Stimulated activated CD8-positive, alpha-beta memory T cell treated with anti-CD3 and anti-CD28 coated beads, Interleukin-12 subunit alpha, Interleukin-12 subunit beta, amount 100 ng/mL, for 4 hours (primary cell): ENCODE results near the gene ZFHX3.

Source experiments
- DNase-seq: peaks from one replicate; pipeline ENCODE4 v3.0.0-alpha.2; 2020; ENCODE audit warnings: low read depth

ZFHX3 gene

DNA sequence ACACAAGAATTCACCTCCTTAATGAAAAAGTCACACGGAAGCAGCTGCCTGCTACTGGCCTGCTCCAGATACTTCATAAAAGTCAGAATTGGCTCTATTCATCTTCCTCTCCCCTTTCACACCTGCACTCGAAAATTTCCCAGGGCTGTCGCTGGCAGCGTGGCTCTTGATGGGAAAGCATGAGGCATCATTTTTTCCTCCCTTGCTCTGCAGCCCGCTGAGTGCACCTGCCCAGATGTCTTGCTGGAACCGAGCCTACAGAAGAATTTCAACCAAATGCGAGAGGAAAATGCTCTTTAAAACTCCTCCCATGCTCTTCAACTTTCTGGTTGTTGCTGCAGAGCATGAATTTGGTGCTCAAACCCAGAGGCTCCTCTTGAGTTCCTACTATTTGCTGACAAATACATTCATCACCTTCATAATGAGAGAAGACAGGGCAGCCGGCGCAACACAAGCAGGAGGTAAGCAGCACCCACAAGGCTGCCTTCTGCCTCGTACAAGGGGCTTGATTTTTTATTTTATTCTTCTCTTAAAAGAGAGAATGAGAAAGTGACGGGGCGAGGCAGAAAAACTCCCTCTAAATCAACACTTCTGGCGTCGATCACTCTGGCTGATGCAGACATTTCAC lies 146.8 kb downstream of the ZFHX3 start:
- no peak for DNase-seq

DNA sequence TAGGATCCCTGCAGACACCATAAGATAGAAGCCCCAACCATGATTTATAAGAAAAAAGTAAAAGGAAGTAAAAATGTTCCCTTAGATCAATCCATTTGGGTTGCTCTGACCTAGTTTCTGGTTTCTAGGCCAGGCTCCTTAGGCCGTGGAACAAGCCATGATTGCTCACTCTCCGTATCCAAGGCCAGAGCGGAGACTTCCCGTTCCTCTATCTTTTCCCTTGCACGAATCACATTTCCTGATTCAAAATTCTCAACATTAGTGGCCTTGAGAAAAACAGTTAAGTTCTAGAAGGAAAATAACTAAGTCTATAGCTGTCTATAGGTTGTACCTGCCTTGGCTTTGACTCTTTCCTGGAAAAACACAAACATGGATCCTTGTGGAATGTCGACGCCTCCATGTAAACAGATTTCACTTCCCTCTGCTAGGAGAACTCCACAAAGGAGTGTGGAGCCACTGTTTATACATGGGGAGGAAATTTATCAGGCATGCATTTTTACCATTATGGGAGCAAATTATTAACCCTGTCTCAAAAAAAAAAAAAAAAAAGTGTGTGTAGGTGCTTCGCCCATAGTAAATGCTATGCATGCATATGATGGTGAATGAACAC lies 149.6 kb downstream of the ZFHX3 start:
- no peak for DNase-seq

DNA sequence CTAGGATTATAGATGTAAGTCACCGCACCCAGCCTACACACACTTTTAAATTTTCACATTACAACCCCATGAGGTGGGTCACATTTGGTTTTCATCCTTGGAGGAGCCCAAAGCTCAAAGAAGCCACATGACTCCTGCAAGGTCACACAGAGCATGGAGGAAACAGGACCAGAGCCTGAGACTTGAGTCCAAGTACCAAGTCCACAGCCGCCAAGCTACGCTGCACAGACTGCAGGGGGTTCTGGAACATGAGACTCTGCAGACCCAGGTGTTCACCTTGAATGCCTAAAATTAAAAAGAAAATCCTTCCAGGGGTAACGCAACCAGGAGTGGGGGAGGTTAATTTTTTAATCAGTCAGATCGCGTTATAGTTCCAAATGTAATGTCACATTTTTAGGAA lies 150.2 kb downstream of the ZFHX3 start:
- no peak for DNase-seq

DNA sequence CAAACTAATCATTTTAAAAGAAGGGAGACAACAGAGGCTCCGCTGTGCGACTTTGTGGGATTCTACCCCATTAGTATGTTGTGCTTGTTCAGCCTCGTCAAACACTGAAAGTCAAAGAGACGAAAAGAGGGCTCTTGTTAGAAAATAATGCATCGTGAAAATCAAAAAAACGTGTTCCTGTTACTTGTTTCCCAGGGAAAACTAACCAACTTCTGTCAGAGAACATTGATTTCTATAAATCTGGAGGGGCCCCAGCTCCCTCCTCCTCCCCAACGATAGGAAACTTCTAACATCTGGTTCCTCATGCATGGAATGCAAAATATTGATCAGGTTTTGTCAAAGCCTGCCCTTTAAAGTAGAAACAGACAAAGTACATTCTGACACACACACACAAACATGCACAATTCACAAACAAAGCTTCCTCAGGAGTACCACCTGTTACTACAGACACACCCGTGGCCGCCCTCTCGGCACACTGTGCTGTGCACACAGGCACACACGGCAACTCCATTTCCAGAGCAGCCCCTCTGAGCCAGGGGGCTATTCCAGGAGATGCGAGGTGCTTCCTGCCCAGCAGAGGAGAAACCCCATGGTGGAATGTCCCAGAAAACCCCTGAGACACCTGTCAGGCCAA lies 151.3 kb downstream of the ZFHX3 start:
- no peak for DNase-seq

GRCh38 chr16:72895951-72896350 lies 152.0 kb downstream of the ZFHX3 start:
- no peak for DNase-seq

DNA sequence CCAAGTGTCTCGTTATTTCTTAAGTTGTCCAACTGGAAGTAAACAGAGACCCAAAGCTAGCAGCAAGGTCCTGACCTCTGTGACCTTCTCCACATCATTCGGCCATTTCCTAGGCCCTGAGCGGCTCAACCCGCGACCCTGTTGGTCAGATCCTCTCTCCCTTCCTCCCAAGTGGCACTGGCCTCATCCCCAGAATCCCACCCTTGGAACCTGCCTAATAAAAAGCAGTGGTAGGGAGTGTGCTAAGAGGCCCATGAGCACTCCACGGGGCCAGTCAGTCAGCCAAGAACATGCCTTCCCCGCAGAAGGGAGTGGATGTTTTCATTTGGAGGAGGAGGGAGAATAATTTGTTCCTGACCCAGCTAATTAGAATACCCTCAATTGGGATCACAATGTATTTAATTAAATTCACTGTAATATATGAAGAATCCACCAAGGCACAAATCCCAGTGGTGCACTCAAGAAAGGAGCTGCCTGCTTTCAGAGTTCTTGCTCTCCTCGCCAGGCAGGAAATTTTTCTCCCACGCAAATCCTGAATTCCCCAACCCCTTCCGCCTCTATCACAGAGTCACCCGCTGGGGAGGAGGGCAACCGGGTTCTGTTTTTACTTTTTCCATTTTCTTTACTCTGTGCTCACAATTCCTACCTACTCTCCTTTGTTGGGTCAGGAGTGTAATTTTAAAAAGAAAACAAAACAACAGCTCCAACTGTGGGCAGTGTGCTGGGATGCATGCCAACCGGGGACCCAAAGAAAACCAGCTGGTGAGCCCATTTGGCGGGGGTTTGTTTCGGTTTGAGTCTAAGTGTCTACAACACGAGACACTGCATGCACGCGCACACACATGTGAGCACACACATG lies 153.4 kb downstream of the ZFHX3 start:
- DNase-seq: no peak

- no peak for DNase-seq
Observed at GRCh38 chr16:72891291-72892227, 156.4 kb downstream of the ZFHX3 start.

- no peak for DNase-seq
Observed at GRCh38 chr16:72890587-72890986, 157.3 kb downstream of the ZFHX3 start.

DNA sequence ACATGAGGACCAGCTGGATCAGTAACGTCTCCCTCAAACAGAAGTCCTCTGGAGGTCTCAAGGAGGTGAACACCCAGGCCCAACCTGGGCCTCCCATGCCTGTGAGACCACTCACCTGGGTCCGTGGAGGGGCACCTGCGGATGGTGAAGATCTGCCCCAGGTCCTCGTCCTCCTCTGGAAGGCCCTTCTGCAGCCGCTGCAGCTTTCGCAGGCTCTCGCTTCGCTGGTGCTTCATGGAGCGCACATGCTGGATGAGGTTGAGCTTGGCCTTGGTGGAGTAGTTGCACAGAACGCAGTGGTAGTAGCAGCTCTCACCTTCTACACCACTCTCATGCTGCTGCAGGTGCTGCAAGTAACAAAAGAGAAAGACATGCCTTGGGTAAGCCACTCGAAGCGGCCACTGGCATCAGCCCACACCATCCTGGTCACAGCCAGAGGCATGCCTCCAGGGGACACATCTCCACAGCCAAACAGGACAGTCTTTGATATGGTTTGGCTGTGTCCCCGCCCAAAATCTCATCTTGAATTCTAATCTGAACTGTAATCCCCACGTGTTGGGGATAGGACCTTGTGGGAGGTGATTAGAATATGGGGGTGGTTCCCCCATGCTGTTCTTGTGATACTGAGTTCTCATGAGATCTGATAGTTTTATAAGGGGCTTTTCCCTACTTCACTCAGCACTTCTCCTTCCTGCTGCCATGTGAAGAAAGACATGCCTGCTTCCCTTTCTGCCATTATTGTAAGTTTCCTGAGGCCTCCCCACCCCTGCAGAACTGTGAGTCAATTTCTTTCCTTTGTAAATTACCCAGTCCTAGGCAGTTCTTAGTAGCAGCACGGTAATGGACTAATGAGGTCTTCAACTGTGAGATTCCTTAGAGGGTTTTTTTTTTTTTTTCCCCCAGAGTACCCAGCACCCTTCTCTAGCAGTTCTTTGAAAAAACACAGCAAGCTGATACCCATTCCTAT lies 158.0 kb downstream of the ZFHX3 start:
- no peak for DNase-seq

GRCh38 chr16:72887537-72887936 lies 160.4 kb downstream of the ZFHX3 start:
- DNase-seq: no peak

DNA sequence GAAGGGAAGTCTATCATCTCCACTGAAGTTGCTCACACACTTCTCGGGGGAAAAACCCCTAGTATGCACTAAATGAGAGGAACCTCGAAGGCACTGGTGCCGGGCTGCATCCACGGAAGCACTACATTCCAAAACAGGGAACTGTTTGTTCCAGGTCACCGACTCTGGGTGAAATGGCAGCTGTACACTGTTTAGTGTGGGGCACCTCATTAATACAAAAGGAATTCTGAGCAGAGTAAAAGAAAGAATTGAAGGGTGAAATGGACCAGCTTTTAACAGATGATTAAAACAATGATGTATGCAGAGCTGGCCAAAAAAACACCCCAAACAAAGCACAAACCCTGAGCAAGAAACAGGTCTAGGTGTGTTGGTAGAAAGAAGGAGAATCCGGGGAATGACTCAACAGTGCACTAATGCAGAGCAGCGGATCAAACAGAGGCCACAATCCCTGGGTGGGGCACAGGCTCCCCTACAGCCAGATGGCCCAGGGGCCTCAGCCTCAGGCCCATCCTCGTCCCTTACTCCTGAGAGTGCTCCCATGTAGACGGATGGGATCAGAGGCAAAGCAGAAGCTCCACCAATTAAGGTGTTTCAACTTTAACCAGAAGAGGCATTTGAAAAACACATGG lies 161.5 kb downstream of the ZFHX3 start:
- no peak for DNase-seq

- DNase-seq: no peak
Observed at GRCh38 chr16:72884573-72884972, 163.4 kb downstream of the ZFHX3 start.

DNA sequence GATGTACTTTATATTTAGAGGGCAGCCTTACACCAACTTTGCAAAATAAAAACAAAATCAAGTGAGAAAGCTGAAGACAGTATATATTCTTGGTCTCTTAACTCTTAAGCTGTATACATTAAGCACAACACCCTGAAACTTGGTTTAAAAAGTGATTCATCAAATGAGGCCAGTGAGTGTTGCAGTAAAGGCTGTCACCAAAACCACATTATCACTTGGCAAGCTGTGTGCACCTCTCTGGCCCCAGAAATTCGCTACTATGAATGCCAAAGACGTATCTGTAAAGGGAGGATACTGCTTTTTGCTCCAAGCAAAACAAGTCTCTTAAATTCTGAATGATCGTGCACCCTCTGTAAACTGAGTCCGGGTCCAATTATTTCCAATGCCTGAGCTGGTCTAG lies 163.9 kb downstream of the ZFHX3 start:
- no peak for DNase-seq

DNA sequence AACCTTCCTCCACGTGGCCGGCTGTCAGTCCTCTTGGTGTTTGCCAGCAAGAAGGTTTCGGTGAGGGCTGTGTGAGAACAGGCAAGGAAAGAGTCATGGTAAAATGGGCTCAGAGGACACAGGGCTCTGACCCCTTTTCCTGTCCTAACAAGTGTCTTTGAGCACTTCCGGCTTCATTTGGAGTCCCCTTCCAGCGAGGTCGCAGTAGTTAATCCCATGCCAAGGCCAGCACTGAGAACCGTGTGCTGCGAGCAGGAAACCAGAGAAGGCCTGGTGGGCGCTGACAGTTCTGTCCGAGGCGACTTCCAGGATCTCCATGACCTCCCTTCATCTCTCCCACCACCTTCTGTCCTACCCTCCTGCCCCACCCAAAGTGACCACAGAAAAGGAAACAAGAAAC lies 168.1 kb downstream of the ZFHX3 start:
- no peak for DNase-seq

- no peak for DNase-seq
Observed at GRCh38 chr16:72878301-72879269, 169.3 kb downstream of the ZFHX3 start.

DNA sequence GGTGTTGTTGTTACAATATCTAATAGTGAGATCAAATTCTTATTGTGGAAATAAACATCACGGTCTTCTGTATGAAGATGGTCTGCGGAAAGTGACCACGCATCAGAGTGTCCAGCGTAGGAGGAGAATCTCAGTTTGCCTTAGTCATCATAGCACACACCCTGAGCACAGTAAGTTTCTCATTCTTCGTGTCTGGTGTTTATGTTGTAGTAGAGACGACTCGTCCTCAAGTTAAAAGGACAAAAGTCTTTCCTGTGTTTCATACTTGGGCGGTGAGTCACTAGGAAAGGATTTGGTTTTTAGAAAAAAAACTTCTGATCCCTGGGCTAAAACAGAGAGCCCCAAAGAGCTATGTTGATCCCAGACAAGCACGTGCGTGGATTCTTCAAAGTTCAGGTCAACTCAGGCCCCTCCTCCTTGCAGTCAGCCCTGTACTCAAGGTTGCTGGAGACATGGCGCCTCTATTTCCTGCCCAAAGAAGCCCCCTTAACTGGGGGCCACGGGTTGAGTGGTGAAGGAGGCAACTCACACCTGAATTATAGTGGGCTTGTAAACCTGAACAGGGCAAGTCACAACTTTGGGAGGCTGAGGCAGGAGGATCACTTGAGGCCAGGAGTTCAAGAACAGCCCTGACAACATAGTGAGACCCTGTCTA lies 170.4 kb downstream of the ZFHX3 start:
- no peak for DNase-seq

DNA sequence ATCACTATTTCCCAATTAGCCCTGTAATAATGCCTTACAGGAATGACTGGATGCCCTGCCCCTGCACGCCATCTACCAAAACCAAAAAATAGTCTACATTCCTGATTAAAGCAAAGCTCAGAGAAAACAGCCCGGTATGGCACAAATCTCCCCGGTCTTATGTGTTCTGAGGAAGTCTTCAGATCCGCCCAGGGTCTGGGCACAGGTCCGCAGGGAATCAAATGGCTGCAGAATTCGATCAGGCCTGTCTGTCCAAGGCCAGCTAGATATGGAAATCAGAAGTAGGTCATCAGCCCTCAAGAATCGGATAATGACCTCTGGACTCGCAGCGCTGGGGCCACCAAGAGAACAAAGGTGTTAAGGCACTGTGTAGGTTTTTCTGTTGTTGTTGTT lies 171.0 kb downstream of the ZFHX3 start:
- no peak for DNase-seq

GRCh38 chr16:72876221-72876620 lies 171.7 kb downstream of the ZFHX3 start:
- DNase-seq: no peak
